ENCODE measurements around the gene NOP16. TPM values are rescaled to one million over a fixed set of nuclear protein-coding genes. Genes with fewer than 3 reads are reported as not detected.

Gene NOP16
- total RNA-seq, 1 donor from 2014 or later = 13.6 TPM

- DNase-seq (peak; percentile 77), ATAC-seq (peak; percentile 46)
- peak within 1 kb of the TSS; percentile 87 for H3K4me3 ChIP-seq
- no peaks in the 10 kb centered on the region for H3K9me3 ChIP-seq
- peaks cover 11% of the 10 kb centered on the region for H3K4me1 ChIP-seq
- peaks cover 7% of the 10 kb centered on the region for H3K36me3 ChIP-seq
- intact Hi-C loops (cut with DNase I) = no loop called here
- H3K27me3 ChIP-seq = no peaks in the 10 kb centered on the region
- peak within 1 kb of the TSS; percentile 58 for H3K27ac ChIP-seq
- no peak for TF ChIP-seq CTCF (IDR thresholded peaks at IDR 0.05)
Observed at GRCh38 chr5:176365351-176366231, 22.8 kb downstream of the NOP16 start, which contains the start of gene ARL10. Gene ARL10 (plus strand): TSS chr5:176365487. CDS start chr5:176365564, 77 bp downstream.

- H3K4me1 ChIP-seq = peaks cover 19% of the 10 kb centered on the region
- H3K9me3 ChIP-seq = no peaks in the 10 kb centered on the region
- no peaks in the 10 kb centered on the region for H3K27me3 ChIP-seq
- peak overlapping the region; percentile 87 for H3K4me3 ChIP-seq
- H3K27ac ChIP-seq = peak overlapping the region; percentile 58
- peaks cover 7% of the 10 kb centered on the region for H3K36me3 ChIP-seq
- DNase-seq = no peak
- no peak for TF ChIP-seq CTCF (IDR thresholded peaks at IDR 0.05)
- ATAC-seq = no peak
- intact Hi-C loops (cut with DNase I) = no loop called here
Observed at GRCh38 chr5:176364765-176365350, 23.5 kb downstream of the NOP16 start.

GRCh38 chr5:176362233-176362490 is 26.2 kb downstream of the NOP16 start:
- H3K4me1 ChIP-seq = peaks cover 19% of the 10 kb centered on the region
- peak overlapping the region; percentile 44 for H3K27ac ChIP-seq
- H3K4me3 ChIP-seq = peak overlapping the region; percentile 81
- ATAC-seq = no peak
- no peaks in the 10 kb centered on the region for H3K27me3 ChIP-seq
- no peak for DNase-seq
- no peaks in the 10 kb centered on the region for H3K9me3 ChIP-seq
- intact Hi-C loops (cut with DNase I) = no loop called here
- peaks cover 13% of the 10 kb centered on the region for H3K36me3 ChIP-seq
- no peak for TF ChIP-seq CTCF (IDR thresholded peaks at IDR 0.05)

GRCh38 chr5:176361437-176362232 is 26.8 kb downstream of the NOP16 start, which contains the start of gene KIAA1191:
Gene KIAA1191 (minus strand): TSS chr5:176361764. CDS start chr5:176359508, 2,256 bp downstream.
- ATAC-seq (peak; percentile 97), DNase-seq (peak; percentile 98)
- peak; percentile 22 for TF ChIP-seq CTCF (IDR thresholded peaks at IDR 0.05)
- Histone ChIP-seq H3K36me3 (peaks cover 17% of the 10 kb centered on the region), H3K4me1 (peaks cover 19% of the 10 kb centered on the region), H3K27ac (peak within 1 kb of the TSS; percentile 77), H3K9me3 (no peaks in the 10 kb centered on the region), H3K27me3 (no peaks in the 10 kb centered on the region), H3K4me3 (peak within 1 kb of the TSS; percentile 81)
- intact Hi-C loops (cut with DNase I) = no loop called here

GRCh38 chr5:176360894-176361436 is 27.4 kb downstream of the NOP16 start:
- peak; percentile 1 for ATAC-seq

More at GRCh38 chr5:176360894-176361436, 27.4 kb downstream of the NOP16 start:
- Histone ChIP-seq H3K27me3 (no peaks in the 10 kb centered on the region), H3K4me3 (peak overlapping the region; percentile 81), H3K9me3 (no peaks in the 10 kb centered on the region), H3K36me3 (peaks cover 17% of the 10 kb centered on the region), H3K4me1 (peaks cover 14% of the 10 kb centered on the region), H3K27ac (peak overlapping the region; percentile 77)
- TF ChIP-seq CTCF (IDR thresholded peaks at IDR 0.05) = no peak
- no peak for DNase-seq
- intact Hi-C loops (cut with DNase I) = no loop called here
